ENCODE data around the gene TLDC2.
A peak's percentile ranks its signal among the peaks of the same experiment; 100 is the strongest.
"Not testable (repeated sequence)": the region's sequence is repeated elsewhere in the genome, so short reads cannot be mapped to it uniquely, and the experiment has no call there.

The TLDC2 gene

GRCh38 chr20:36875702-36876472 is at the start of gene TLDC2:
Gene TLDC2 (plus strand): TSS chr20:36876138. CDS start chr20:36876175, 37 bp downstream.
- no peak for DNase-seq

- no peak for DNase-seq
These were observed 49.2 kb upstream of the TLDC2 start for GRCh38 chr20:36826554-36827244.

- DNase-seq: no peak
These were observed 48.2 kb upstream of the TLDC2 start for GRCh38 chr20:36827541-36828279.

GRCh38 chr20:36830791-36831691 is 44.9 kb upstream of the TLDC2 start:
- DNase-seq: no peak

- no peak for DNase-seq
These were observed 43.1 kb upstream of the TLDC2 start for GRCh38 chr20:36832791-36833190.

- no peak for DNase-seq
These were observed 42.5 kb upstream of the TLDC2 start for GRCh38 chr20:36833275-36834020.

- DNase-seq: no peak
These were observed 40.9 kb upstream of the TLDC2 start for GRCh38 chr20:36835025-36835424.

- DNase-seq: peak; percentile 86 to 90
These were observed 40.3 kb upstream of the TLDC2 start for GRCh38 chr20:36835453-36836198.

- DNase-seq: peak; percentile 7 to 53
These were observed 39.2 kb upstream of the TLDC2 start for GRCh38 chr20:36836591-36837269.

GRCh38 chr20:36838376-36838775 is 37.6 kb upstream of the TLDC2 start:
- peak in 1 of 2 donors; percentile 61 for DNase-seq

GRCh38 chr20:36839150-36839549 is 36.8 kb upstream of the TLDC2 start:
- DNase-seq: no peak

GRCh38 chr20:36841030-36841429 is 34.9 kb upstream of the TLDC2 start:
- DNase-seq: not testable (repeated sequence)

GRCh38 chr20:36845288-36845971 is 30.5 kb upstream of the TLDC2 start:
- DNase-seq: no peak

- DNase-seq: no peak
These were observed 28.8 kb upstream of the TLDC2 start for GRCh38 chr20:36847009-36847709.

GRCh38 chr20:36847710-36848040 is 28.3 kb upstream of the TLDC2 start:
- no peak for DNase-seq

- DNase-seq: no peak
These were observed 27.8 kb upstream of the TLDC2 start for GRCh38 chr20:36848078-36848660.

GRCh38 chr20:36848677-36849076 is 27.3 kb upstream of the TLDC2 start:
- no peak for DNase-seq

- DNase-seq: no peak
These were observed 26.4 kb upstream of the TLDC2 start for GRCh38 chr20:36849333-36850065.

Data from CD4-positive, alpha-beta T cell treated with Interleukin-4 for 1 hour (primary cell).